Type B pancreatic cell (in vitro differentiated cells): Measurements from ENCODE around the gene DMTF1. TPM values are rescaled to one million over a fixed set of nuclear protein-coding genes. Genes with fewer than 3 reads are reported as not detected.

ENCODE experiments used
- DNase-seq: peaks from one replicate; pipeline ENCODE4 v3.0.0; 2021; ENCODE audit warnings: mixed read lengths; ENCODE audit not compliant: unreplicated experiment; ENCODE audit errors: extremely low spot score
- H3K27ac Mint-ChIP-seq: 2 replicates; pipeline ENCODE4 v1.8.0; 2021; ENCODE audit warnings: mild to moderate bottlenecking, mixed read lengths
- H3K27me3 Mint-ChIP-seq: 2 replicates; pipeline ENCODE4 v1.8.0; 2021; ENCODE audit warnings: mixed read lengths
- H3K36me3 Mint-ChIP-seq: 2 replicates; pipeline ENCODE4 v1.8.0; 2021; ENCODE audit warnings: mixed read lengths
- H3K4me1 Mint-ChIP-seq: one replicate; pipeline ENCODE4 v1.8.0; 2021; ENCODE audit warnings: mixed read lengths; ENCODE audit not compliant: unreplicated experiment
- H3K4me3 Mint-ChIP-seq: 2 replicates; pipeline ENCODE4 v1.8.0; 2021; ENCODE audit warnings: mild to moderate bottlenecking, mixed read lengths
- H3K9me3 Mint-ChIP-seq: 2 replicates; pipeline ENCODE4 v1.8.0; 2021; ENCODE audit warnings: mixed read lengths
- CTCF ChIP-seq: fragments of 200-600 bp; sonication (generic); conservative IDR thresholded peaks from 2 replicates; pipeline ENCODE4 v1.5.0; 2021; ENCODE audit warnings: antibody characterized with exemption, mild to moderate bottlenecking
- total RNA-seq: library from RNA; stranded (reverse); gene quantifications from 2 replicates; pipeline ENCODE4 v1.2.1, GENCODE V29; 2021; ENCODE audit warnings: low replicate concordance

DMTF1 gene
- total RNA-seq, 1 donor from 2014 or later, result 103 TPM

- no peak overlapping the region for H3K27ac Mint-ChIP-seq
- no peaks in the 10 kb centered on the region for H3K36me3 Mint-ChIP-seq
- H3K4me1 Mint-ChIP-seq, result no peaks in the 10 kb centered on the region
- H3K4me3 Mint-ChIP-seq, result no peak overlapping the region
- no peak for TF ChIP-seq CTCF
- no peaks in the 10 kb centered on the region for H3K27me3 Mint-ChIP-seq
- no peak for DNase-seq
- no peaks in the 10 kb centered on the region for H3K9me3 Mint-ChIP-seq
Observed at GRCh38 chr7:87137271-87137670, 15.0 kb upstream of the DMTF1 start.

- TF ChIP-seq CTCF, result no peak
- Mint-ChIP-seq H3K27me3 (no peaks in the 10 kb centered on the region), H3K4me1 (no peaks in the 10 kb centered on the region), H3K9me3 (no peaks in the 10 kb centered on the region), H3K27ac (no peak overlapping the region), H3K4me3 (no peak overlapping the region), H3K36me3 (no peaks in the 10 kb centered on the region)
- no peak for DNase-seq
Observed at GRCh38 chr7:87139514-87139913, 12.7 kb upstream of the DMTF1 start.

GRCh38 chr7:87140271-87140748 lies 11.9 kb upstream of the DMTF1 start:
- no peak for DNase-seq
- Mint-ChIP-seq H3K4me3 (no peak overlapping the region), H3K27ac (no peak overlapping the region), H3K4me1 (no peaks in the 10 kb centered on the region), H3K9me3 (no peaks in the 10 kb centered on the region), H3K36me3 (no peaks in the 10 kb centered on the region), H3K27me3 (no peaks in the 10 kb centered on the region)
- TF ChIP-seq CTCF, result no peak

- Mint-ChIP-seq H3K4me3 (no peak overlapping the region), H3K4me1 (no peaks in the 10 kb centered on the region), H3K36me3 (no peaks in the 10 kb centered on the region), H3K27me3 (no peaks in the 10 kb centered on the region), H3K9me3 (no peaks in the 10 kb centered on the region), H3K27ac (no peak overlapping the region)
- TF ChIP-seq CTCF, result no peak
- no peak for DNase-seq
Observed at GRCh38 chr7:87144173-87144657, 8.0 kb upstream of the DMTF1 start.

GRCh38 chr7:87146740-87147386 lies 5.4 kb upstream of the DMTF1 start:
- DNase-seq, result no peak
- H3K4me1 Mint-ChIP-seq, result peaks cover 6% of the 10 kb centered on the region
- H3K27ac Mint-ChIP-seq, result no peak overlapping the region
- no peaks in the 10 kb centered on the region for H3K36me3 Mint-ChIP-seq
- no peak for TF ChIP-seq CTCF
- H3K4me3 Mint-ChIP-seq, result no peak overlapping the region
- H3K27me3 Mint-ChIP-seq, result no peaks in the 10 kb centered on the region
- no peaks in the 10 kb centered on the region for H3K9me3 Mint-ChIP-seq
